GM12801 (cell line): ENCODE results near the gene TJAP1.

Source experiments
- TF ChIP-seq, protein P1 (sequence below): IDR thresholded peaks from one replicate; pipeline ENCODE4 v1.5.1; 2011; ENCODE audit warnings: control low read depth; ENCODE audit not compliant: insufficient read length; ENCODE audit errors: extremely low read depth

TJAP1 gene

GRCh38 chr6:43472515-43472914, 4.9 kb upstream of the TJAP1 start:
- TF ChIP-seq, protein P1, sequence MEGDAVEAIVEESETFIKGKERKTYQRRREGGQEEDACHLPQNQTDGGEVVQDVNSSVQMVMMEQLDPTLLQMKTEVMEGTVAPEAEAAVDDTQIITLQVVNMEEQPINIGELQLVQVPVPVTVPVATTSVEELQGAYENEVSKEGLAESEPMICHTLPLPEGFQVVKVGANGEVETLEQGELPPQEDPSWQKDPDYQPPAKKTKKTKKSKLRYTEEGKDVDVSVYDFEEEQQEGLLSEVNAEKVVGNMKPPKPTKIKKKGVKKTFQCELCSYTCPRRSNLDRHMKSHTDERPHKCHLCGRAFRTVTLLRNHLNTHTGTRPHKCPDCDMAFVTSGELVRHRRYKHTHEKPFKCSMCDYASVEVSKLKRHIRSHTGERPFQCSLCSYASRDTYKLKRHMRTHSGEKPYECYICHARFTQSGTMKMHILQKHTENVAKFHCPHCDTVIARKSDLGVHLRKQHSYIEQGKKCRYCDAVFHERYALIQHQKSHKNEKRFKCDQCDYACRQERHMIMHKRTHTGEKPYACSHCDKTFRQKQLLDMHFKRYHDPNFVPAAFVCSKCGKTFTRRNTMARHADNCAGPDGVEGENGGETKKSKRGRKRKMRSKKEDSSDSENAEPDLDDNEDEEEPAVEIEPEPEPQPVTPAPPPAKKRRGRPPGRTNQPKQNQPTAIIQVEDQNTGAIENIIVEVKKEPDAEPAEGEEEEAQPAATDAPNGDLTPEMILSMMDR: no peak

GRCh38 chr6:43475516-43475915, 1.9 kb upstream of the TJAP1 start:
- TF ChIP-seq, protein P1: no peak

DNA sequence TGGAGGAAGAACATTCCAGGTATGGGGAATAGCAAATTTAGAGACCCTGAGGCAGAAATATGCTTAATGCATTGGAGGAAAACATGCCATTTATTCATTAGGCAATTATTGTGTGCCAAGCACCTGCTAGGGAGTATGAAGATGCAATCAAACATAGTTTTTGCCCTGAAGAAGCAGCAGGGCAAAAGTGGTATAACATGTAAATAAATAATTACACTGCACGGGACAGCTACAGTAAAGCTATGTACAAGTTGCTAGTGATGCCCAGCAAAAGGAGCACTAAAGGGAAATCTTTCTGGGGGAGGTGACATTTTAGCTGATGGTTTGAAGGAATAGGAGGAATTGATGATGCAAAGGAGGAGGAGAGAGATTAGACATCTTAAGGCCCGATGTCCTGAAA, 624 bp upstream of the TJAP1 start:
- TF ChIP-seq, protein P1: no peak

DNA sequence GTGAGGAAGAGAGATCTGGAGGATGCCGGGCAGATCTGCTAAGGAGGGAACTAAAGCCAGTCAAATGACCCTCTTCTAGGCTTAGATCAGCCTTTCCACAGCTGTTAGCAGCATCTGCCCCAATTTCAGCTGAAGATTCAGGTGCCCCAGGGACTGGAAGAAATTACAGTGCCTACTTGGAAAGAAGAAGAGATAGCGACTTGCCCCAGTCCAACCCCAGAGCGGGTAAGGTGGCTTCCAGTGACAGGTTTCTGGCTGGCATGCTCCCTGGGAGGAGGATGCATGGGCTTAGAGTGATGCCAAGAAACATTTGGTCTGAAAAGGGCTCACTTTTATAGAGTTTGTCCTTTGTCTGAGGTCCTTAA, 620 bp downstream of the TJAP1 start:
- TF ChIP-seq, protein P1: no peak

DNA sequence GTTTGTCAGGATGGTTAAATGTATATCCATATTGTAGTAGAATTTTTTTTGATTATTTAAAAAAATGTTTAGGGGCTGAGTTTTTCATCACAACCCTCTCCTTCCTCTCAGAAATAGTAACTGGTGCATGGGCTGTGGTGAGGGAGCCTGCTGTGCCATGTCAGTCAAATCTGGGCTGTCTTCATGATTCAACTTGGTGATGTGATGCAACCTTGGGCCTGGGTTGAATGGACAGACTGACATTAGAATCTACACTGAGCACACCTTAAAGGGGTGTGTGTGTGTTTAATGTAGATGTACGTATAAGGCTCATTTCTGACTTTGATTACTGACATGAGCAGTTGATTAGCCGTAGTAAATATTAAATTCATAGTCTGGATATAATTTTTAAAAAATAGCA, 3.7 kb downstream of the TJAP1 start:
- TF ChIP-seq, protein P1: no peak

DNA sequence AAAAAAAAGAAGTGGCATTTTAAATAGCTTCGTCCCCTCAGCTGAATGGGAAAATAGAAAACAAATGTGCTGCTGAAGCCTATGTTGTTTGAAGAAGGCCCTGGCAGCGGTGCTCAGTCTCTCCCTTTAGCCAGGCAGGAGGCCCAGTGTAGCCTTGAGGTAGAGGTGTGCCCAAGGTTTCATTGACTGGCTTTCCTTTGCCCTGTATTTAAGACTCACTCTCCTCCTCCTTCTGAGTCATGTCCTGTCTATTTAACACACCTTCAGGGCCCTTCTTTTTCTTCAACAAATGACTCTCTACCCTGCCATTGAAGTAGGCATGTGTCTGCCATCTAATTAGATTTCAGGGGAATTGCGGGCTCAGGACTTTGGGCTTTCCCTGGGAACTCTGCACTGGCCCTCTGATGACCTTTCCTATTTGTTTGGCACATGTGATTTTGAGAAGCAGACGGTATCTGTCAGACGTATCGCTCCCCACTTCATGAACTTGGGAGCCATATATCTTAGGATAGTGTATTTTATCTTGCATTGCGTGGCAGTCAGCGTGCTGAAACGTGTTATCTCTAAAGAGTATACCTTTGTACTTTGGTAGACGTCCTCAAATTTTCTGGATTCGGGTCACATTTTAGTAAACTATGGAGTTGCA, 4.3 kb downstream of the TJAP1 start:
- TF ChIP-seq, protein P1: no peak

DNA sequence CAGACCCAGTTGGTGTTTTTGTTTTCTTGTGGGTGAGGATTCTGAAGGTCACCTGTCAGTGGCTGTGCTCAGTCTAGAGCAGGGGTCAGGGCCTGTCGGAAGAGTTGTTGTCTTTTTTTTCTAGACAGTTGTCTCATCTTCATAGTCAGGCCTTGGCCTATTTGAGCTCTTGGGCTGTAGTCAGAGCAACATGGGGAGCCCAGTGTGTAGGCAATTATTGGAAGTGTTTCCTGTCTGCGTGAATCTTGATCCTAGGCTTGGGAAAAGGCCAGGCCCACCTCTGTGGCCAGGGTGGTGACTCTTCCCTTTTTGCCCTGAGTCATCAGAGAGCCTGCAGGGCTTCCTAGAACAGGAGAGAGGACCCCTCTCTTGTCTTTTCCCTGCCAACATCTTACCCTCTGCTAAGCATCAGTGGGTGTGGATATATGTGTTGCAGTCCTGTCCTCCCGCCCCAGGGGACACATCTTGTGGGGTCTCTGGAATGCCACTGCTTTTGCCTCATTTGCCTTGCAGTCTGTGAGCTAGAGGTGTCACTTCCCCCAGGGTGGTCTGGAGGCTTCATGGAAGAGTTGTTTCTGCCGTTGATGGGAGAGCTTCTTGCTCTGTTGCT, 11.4 kb downstream of the TJAP1 start:
- TF ChIP-seq, protein P1: no peak
